Measurements from ENCODE around the gene RABGAP1. TPM values are rescaled to one million over a fixed set of nuclear protein-coding genes. Genes with fewer than 3 reads are reported as not detected.

Gene RABGAP1
- total RNA-seq, 2 experiments from 2014 or later, result 20.6 to 24.9 TPM

DNA sequence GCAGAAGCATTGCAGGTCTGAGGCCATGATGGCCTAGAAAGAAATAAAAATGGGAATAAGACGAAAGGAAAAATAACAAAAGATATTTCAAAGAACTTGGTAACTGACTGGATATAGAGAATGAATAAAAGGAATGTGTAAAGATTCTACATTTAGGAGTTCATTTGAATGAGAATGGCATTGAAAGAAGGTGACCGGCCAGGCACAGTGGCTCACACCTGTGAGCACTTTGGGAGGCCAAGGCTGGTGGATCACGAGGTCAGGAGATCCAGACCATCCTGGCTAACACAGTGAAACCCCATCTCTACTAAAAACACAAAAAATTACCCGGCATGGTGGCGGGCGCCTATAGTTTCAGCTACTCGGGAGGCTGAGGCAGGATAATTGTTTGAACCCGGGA, 18.1 kb upstream of the RABGAP1 start:
- intact Hi-C loops (cut with DNase I, micrococcal nuclease), result no loop called here
- peaks cover 51% of the 10 kb centered on the region for H3K36me3 Mint-ChIP-seq (ENCODE audit: low read depth)

DNA sequence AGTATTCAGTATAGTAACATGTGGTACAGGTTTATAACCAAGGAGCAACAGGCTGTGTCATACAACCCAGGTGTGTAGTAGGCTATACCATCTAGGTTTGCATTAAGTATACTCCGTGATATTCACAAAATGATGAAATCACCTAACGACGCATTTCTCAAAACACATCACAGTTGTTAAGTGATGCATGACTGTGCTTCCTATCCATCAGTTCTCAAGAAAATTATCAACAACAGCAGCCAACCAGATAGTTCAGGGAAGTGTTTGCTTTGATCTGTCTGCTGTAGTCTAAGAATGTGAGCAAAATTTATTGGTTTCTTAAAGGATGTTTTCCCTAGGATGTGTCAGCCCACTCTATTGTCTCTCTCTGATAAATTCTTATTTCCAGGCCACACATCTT, 16.9 kb upstream of the RABGAP1 start:
- H3K9me3 ChIP-seq (ENCODE audit: control insufficient read depth in 1 of 2, insufficient read depth in 1 of 2, low read length in 2 of 2), result no peaks in the 10 kb centered on the region
- ATAC-seq (ENCODE audit: poor library complexity), result no peak
- Mint-ChIP-seq H3K27ac (no peak overlapping the region), H3K36me3 (ENCODE audit: low read depth) (peaks cover 47% of the 10 kb centered on the region), H3K4me1 (ENCODE audit: low read depth) (peaks cover 4% of the 10 kb centered on the region), H3K9me3 (no peaks in the 10 kb centered on the region), H3K27me3 (no peaks in the 10 kb centered on the region), H3K4me3 (no peak overlapping the region)
- H3K4me1 ChIP-seq (ENCODE audit: insufficient read depth, low read length), result no peaks in the 10 kb centered on the region
- peaks cover 31% of the 10 kb centered on the region for H3K36me3 ChIP-seq (ENCODE audit: insufficient read depth, low read length)
- TF ChIP-seq, protein P1, sequence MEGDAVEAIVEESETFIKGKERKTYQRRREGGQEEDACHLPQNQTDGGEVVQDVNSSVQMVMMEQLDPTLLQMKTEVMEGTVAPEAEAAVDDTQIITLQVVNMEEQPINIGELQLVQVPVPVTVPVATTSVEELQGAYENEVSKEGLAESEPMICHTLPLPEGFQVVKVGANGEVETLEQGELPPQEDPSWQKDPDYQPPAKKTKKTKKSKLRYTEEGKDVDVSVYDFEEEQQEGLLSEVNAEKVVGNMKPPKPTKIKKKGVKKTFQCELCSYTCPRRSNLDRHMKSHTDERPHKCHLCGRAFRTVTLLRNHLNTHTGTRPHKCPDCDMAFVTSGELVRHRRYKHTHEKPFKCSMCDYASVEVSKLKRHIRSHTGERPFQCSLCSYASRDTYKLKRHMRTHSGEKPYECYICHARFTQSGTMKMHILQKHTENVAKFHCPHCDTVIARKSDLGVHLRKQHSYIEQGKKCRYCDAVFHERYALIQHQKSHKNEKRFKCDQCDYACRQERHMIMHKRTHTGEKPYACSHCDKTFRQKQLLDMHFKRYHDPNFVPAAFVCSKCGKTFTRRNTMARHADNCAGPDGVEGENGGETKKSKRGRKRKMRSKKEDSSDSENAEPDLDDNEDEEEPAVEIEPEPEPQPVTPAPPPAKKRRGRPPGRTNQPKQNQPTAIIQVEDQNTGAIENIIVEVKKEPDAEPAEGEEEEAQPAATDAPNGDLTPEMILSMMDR (IDR thresholded peaks at IDR 0.05), result no peak
- H3K27me3 ChIP-seq (ENCODE audit: control insufficient read depth in 1 of 2, insufficient read depth in 2 of 2, low read length in 2 of 2), result no peaks in the 10 kb centered on the region
- intact Hi-C loops (cut with DNase I, micrococcal nuclease), result no loop called here
- H3K27ac ChIP-seq (ENCODE audit: low read depth in 1 of 2, low read length in 2 of 2), result no peak overlapping the region
- ChIA-PET POLR2A (interaction anchor here (0.8 kb wide), 1 partner anchor 11 kb away, joined by 3 read pairs; no protein-coding TSS in a partner anchor), CTCF (interaction anchor here (0.7 kb wide), 1 partner anchor 641 kb away, joined by 3 read pairs; no protein-coding TSS in a partner anchor)
- no peak for DNase-seq
- no peak overlapping the region for H3K4me3 ChIP-seq (ENCODE audit: low read length)

More for the DNA sequence above, 18.1 kb upstream of the RABGAP1 start:
- ChIA-PET POLR2A (no interaction called here), CTCF (no interaction called here)
- Mint-ChIP-seq H3K4me1 (ENCODE audit: low read depth) (peaks cover 4% of the 10 kb centered on the region), H3K27me3 (no peaks in the 10 kb centered on the region), H3K27ac (no peak overlapping the region), H3K9me3 (no peaks in the 10 kb centered on the region), H3K4me3 (no peak overlapping the region)
- Histone ChIP-seq H3K27ac (ENCODE audit: low read depth in 1 of 2, low read length in 2 of 2) (no peak overlapping the region), H3K36me3 (ENCODE audit: insufficient read depth, low read length) (peaks cover 39% of the 10 kb centered on the region), H3K27me3 (ENCODE audit: control insufficient read depth in 1 of 2, insufficient read depth in 2 of 2, low read length in 2 of 2) (no peaks in the 10 kb centered on the region), H3K4me1 (ENCODE audit: insufficient read depth, low read length) (no peaks in the 10 kb centered on the region), H3K9me3 (ENCODE audit: control insufficient read depth in 1 of 2, insufficient read depth in 1 of 2, low read length in 2 of 2) (no peaks in the 10 kb centered on the region), H3K4me3 (ENCODE audit: low read length) (no peak overlapping the region)
- TF ChIP-seq, protein P1 (IDR thresholded peaks at IDR 0.05), result no peak
- DNase-seq (no peak), ATAC-seq (ENCODE audit: poor library complexity) (no peak)

DNA sequence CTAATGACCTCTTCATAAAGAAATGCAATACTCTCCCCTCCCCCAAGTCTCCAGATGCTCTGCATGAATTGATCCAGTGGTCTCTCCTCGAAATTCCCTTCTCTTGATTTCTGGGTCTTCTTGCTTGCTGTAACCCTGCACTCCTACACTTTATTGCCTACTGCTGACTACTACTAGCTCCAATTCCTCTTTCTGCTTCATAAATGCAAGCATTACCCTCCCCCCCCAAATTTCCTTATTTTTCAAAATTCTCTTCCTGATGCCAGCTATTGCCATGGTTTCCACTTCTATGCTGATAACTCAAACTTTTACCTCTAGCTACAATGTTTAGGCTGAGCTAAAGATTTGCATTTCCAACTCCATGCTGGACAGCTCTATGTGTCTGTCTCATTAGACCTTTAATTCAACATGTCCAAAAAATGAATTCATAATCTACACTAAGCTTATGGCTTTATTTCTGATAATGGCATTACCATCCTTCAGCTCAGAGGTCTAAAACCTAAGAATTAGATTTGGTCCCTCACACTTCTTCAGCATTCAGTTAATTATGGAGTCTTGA, 10.9 kb upstream of the RABGAP1 start:
- no peaks in the 10 kb centered on the region for H3K9me3 ChIP-seq (ENCODE audit: control insufficient read depth in 1 of 2, insufficient read depth in 1 of 2, low read length in 2 of 2)
- peaks cover 3% of the 10 kb centered on the region for H3K36me3 ChIP-seq (ENCODE audit: insufficient read depth, low read length)
- Mint-ChIP-seq H3K36me3 (ENCODE audit: low read depth) (peaks cover 9% of the 10 kb centered on the region), H3K27ac (no peak overlapping the region), H3K9me3 (no peaks in the 10 kb centered on the region), H3K4me1 (ENCODE audit: low read depth) (peaks cover 22% of the 10 kb centered on the region), H3K4me3 (no peak overlapping the region), H3K27me3 (no peaks in the 10 kb centered on the region)
- H3K4me1 ChIP-seq (ENCODE audit: insufficient read depth, low read length), result peaks cover 25% of the 10 kb centered on the region
- ChIA-PET POLR2A (interaction anchor here (0.8 to 5.0 kb wide), 5 partner anchors 12 to 101 kb away, joined by 3 to 62 read pairs (median 3); partner anchors contain the start of genes PDCL, RABGAP1, RC3H2 and ZBTB6), CTCF (no interaction called here)
- TF ChIP-seq, protein P1 (IDR thresholded peaks at IDR 0.05), result no peak
- no peak for ATAC-seq (ENCODE audit: poor library complexity)
- no peak overlapping the region for H3K4me3 ChIP-seq (ENCODE audit: low read length)
- no peaks in the 10 kb centered on the region for H3K27me3 ChIP-seq (ENCODE audit: control insufficient read depth in 1 of 2, insufficient read depth in 2 of 2, low read length in 2 of 2)
- no peak for DNase-seq
- no peak overlapping the region for H3K27ac ChIP-seq (ENCODE audit: low read depth in 1 of 2, low read length in 2 of 2)
- intact Hi-C loops (cut with DNase I, micrococcal nuclease), result loop anchor here in 1 of 2 experiments (2.0 to 10.0 kb wide), 3 partner anchors 17 to 665 kb away; partner anchors contain the start of genes MRRF, RBM18, RC3H2 and ZBTB6
